Liver (tissue), 3 donors: ENCODE data around the gene NUDT9.

Experiments used
- GABPA ChIP-seq, 2 donors: IDR thresholded peaks in 1 of 2; conservative IDR thresholded peaks in 1 of 2; 2 replicates each; pipeline ENCODE4 v1.6.1; 2016; ENCODE audit warnings: antibody characterized with exemption in 2 of 2, mild to moderate bottlenecking in 1 of 2, moderate library complexity in 1 of 2
- JUND ChIP-seq, 2 donors: IDR thresholded peaks; 2 replicates each; pipeline ENCODE4 v1.6.1; 2016; ENCODE audit warnings: antibody characterized with exemption in 2 of 2
- RAD21 ChIP-seq, 2 donors: IDR thresholded peaks; 2 replicates each; pipeline ENCODE4 v1.6.1; 2016; ENCODE audit warnings: antibody characterized with exemption in 2 of 2, mild to moderate bottlenecking in 2 of 2
- REST ChIP-seq: IDR thresholded peaks from 2 replicates; pipeline ENCODE4 v1.6.1; 2016; ENCODE audit warnings: antibody characterized with exemption, mild to moderate bottlenecking
- TAF1 ChIP-seq: conservative IDR thresholded peaks from 2 replicates; pipeline ENCODE4 v1.6.1; 2016; ENCODE audit warnings: antibody characterized with exemption, mild to moderate bottlenecking
- TF ChIP-seq, protein P1 (sequence below): fragments of 150-350 bp; IDR thresholded peaks from 2 replicates; pipeline ENCODE4 v1.5.1; 2017; ENCODE audit warnings: improper control_type of control experiment, low read depth, low read length; ENCODE audit not compliant: missing input control
- TF ChIP-seq, protein P2 (sequence below): IDR thresholded peaks from 2 replicates; pipeline ENCODE4 v1.6.1; 2016; ENCODE audit warnings: antibody characterized with exemption
- donor health status: healthy.
- donor health status: healthy.

DNA sequence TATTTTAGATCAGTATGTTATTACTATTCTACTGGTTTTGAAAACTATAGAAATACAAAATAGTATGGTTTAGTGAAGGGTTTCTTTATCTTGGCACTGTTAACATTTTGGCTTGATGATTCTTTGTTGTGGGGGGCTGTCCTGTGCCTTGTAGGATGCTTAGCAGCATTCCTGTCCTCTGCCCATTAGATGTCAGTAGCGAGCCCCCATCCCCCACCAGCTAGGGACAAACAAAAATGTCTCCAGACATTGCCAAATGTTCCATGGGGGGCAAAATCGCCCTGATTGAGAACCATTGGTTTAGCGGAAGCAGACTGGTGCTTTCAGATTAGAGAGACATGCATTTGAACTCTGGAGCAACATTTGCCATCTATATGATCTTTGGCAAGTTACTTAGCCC is 83.5 kb downstream of the NUDT9 start:
- TF ChIP-seq, protein P1, sequence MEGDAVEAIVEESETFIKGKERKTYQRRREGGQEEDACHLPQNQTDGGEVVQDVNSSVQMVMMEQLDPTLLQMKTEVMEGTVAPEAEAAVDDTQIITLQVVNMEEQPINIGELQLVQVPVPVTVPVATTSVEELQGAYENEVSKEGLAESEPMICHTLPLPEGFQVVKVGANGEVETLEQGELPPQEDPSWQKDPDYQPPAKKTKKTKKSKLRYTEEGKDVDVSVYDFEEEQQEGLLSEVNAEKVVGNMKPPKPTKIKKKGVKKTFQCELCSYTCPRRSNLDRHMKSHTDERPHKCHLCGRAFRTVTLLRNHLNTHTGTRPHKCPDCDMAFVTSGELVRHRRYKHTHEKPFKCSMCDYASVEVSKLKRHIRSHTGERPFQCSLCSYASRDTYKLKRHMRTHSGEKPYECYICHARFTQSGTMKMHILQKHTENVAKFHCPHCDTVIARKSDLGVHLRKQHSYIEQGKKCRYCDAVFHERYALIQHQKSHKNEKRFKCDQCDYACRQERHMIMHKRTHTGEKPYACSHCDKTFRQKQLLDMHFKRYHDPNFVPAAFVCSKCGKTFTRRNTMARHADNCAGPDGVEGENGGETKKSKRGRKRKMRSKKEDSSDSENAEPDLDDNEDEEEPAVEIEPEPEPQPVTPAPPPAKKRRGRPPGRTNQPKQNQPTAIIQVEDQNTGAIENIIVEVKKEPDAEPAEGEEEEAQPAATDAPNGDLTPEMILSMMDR: no peak
- TF ChIP-seq JUND (IDR thresholded peaks at IDR 0.05): no peak
- TF ChIP-seq GABPA (IDR thresholded peaks at IDR 0.05 in 1 of 2, conservative IDR thresholded peaks at IDR 0.05 in 1 of 2): no peak
- no peak for TF ChIP-seq TAF1
- TF ChIP-seq RAD21 (IDR thresholded peaks at IDR 0.05): no peak
- TF ChIP-seq REST: no peak
- TF ChIP-seq, protein P2, sequence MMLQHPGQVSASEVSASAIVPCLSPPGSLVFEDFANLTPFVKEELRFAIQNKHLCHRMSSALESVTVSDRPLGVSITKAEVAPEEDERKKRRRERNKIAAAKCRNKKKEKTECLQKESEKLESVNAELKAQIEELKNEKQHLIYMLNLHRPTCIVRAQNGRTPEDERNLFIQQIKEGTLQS: no peak
